Measurements from ENCODE around the gene SLC38A10. TPM values are rescaled to one million over a fixed set of nuclear protein-coding genes. Genes with fewer than 3 reads are reported as not detected.

SLC38A10 gene
- total RNA-seq, 3 donors from 2014 or later (not counting 1 experiment from before 2014, with no cell fraction given) = 72.2 to 104 (median 90.5) TPM

GRCh38 chr17:81259058-81259605 lies 36.0 kb downstream of the SLC38A10 start:
- no peak for ATAC-seq
- H3K27me3 Mint-ChIP-seq (ENCODE audit: low read depth in 2 of 2) = no peaks in the 10 kb centered on the region
- peaks cover under 1% of the 10 kb centered on the region in 2 donors for H3K4me1 Mint-ChIP-seq
- TF ChIP-seq CTCF (IDR thresholded peaks at IDR 0.05) = no peak
- no peak overlapping the region for H3K4me3 Mint-ChIP-seq
- WGBS (ENCODE audit: insufficient coverage) = 93% methylated on average over 23 of the region's 23 CpGs
- Histone ChIP-seq H3K4me3 (ENCODE audit: low read length) (no peak overlapping the region), H3K27me3 (ENCODE audit: control insufficient read depth, insufficient read depth, low read length) (no peaks in the 10 kb centered on the region), H3K9me3 (ENCODE audit: control insufficient read depth, insufficient read depth, low read length) (no peaks in the 10 kb centered on the region), H3K36me3 (ENCODE audit: control insufficient read depth, insufficient read depth, low read length) (peaks cover 61% of the 10 kb centered on the region), H3K4me1 (ENCODE audit: control insufficient read depth, insufficient read depth, low read length) (no peaks in the 10 kb centered on the region), H3K27ac (ENCODE audit: low read length) (no peak overlapping the region)
- H3K36me3 Mint-ChIP-seq = no peaks in the 10 kb centered on the region
- no peak overlapping the region for H3K27ac Mint-ChIP-seq
- no peaks in the 10 kb centered on the region for H3K9me3 Mint-ChIP-seq
- intact Hi-C loops (cut with micrococcal nuclease) = no loop called here
- DNase-seq = no peak

DNA sequence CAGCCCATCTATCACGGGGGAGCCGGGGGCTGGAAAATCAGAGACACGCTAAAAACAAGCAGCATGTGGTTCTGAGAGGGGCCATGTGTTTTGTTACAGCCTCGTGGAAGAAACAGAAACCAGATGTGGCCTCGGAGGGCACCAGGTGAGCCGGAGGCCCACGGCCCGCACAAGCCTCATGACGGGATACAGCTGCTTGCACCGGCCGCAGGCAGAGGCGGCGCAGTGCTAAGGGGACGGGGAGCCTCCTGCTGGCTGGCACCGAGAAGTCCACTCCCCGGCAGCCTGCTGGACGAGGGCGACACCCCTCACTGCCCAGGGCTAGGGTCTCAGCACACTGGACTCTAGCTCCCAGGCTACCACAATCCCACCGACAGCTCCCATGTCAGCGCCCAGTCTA lies 36.8 kb downstream of the SLC38A10 start:
- no peak overlapping the region for H3K27ac Mint-ChIP-seq
- 93% methylated on average over 20 of the region's 20 CpGs for WGBS (ENCODE audit: insufficient coverage)

DNA sequence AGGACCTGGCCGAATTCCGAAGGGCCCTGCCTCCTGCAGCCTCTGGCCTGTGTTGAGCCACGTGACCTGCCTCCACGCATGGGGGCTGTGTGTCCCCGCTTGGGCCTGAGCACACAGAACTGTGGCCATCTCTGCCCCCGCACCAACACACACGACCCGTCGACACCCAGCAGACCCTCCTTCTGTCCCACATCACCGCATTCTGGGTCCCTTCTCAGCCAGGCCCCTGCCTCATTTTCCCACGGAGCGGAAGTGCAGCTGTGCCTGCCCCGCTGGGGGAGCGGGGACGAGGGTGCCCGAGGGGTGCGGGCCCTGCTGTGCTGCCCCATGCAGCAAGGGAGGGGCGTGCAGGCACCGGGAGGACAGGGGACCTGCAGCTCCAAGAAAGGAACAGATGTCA lies 37.6 kb downstream of the SLC38A10 start:
- Histone ChIP-seq H3K36me3 (ENCODE audit: control insufficient read depth, insufficient read depth, low read length) (peaks cover 56% of the 10 kb centered on the region), H3K27me3 (ENCODE audit: control insufficient read depth, insufficient read depth, low read length) (no peaks in the 10 kb centered on the region), H3K27ac (ENCODE audit: low read length) (no peak overlapping the region), H3K9me3 (ENCODE audit: control insufficient read depth, insufficient read depth, low read length) (no peaks in the 10 kb centered on the region), H3K4me3 (ENCODE audit: low read length) (no peak overlapping the region), H3K4me1 (ENCODE audit: control insufficient read depth, insufficient read depth, low read length) (peaks cover 6% of the 10 kb centered on the region)
- H3K27ac Mint-ChIP-seq = no peak overlapping the region
- no peak for ATAC-seq
- no peak for TF ChIP-seq CTCF (IDR thresholded peaks at IDR 0.05)
- no peak overlapping the region for H3K4me3 Mint-ChIP-seq
- WGBS (ENCODE audit: insufficient coverage) = 96% methylated on average over 19 of the region's 19 CpGs
- DNase-seq = no peak
- H3K9me3 Mint-ChIP-seq = no peaks in the 10 kb centered on the region
- H3K27me3 Mint-ChIP-seq (ENCODE audit: low read depth in 2 of 2) = no peaks in the 10 kb centered on the region
- H3K4me1 Mint-ChIP-seq = peaks cover 14 to 15% of the 10 kb centered on the region in 2 donors
- intact Hi-C loops (cut with micrococcal nuclease) = no loop called here
- no peaks in the 10 kb centered on the region for H3K36me3 Mint-ChIP-seq

More for the DNA sequence above, 36.8 kb downstream of the SLC38A10 start:
- Mint-ChIP-seq H3K4me3 (no peak overlapping the region), H3K9me3 (no peaks in the 10 kb centered on the region), H3K27me3 (ENCODE audit: low read depth in 2 of 2) (no peaks in the 10 kb centered on the region), H3K4me1 (peaks cover 9% of the 10 kb centered on the region in 2 donors), H3K36me3 (no peaks in the 10 kb centered on the region)
- Histone ChIP-seq H3K9me3 (ENCODE audit: control insufficient read depth, insufficient read depth, low read length) (no peaks in the 10 kb centered on the region), H3K27ac (ENCODE audit: low read length) (no peak overlapping the region), H3K27me3 (ENCODE audit: control insufficient read depth, insufficient read depth, low read length) (no peaks in the 10 kb centered on the region), H3K4me3 (ENCODE audit: low read length) (no peak overlapping the region), H3K36me3 (ENCODE audit: control insufficient read depth, insufficient read depth, low read length) (peaks cover 58% of the 10 kb centered on the region), H3K4me1 (ENCODE audit: control insufficient read depth, insufficient read depth, low read length) (no peaks in the 10 kb centered on the region)
- ATAC-seq (no peak), DNase-seq (no peak)
- intact Hi-C loops (cut with micrococcal nuclease) = no loop called here
- no peak for TF ChIP-seq CTCF (IDR thresholded peaks at IDR 0.05)

- no peak overlapping the region for H3K27ac ChIP-seq (ENCODE audit: low read length)
- TF ChIP-seq CTCF (IDR thresholded peaks at IDR 0.05) = no peak
- H3K4me1 ChIP-seq (ENCODE audit: control insufficient read depth, insufficient read depth, low read length) = peaks cover 15% of the 10 kb centered on the region
- no peaks in the 10 kb centered on the region for H3K36me3 Mint-ChIP-seq
- H3K4me1 Mint-ChIP-seq = peaks cover 19 to 21% of the 10 kb centered on the region in 2 donors
- ATAC-seq (no peak), DNase-seq (no peak)
- H3K9me3 ChIP-seq (ENCODE audit: control insufficient read depth, insufficient read depth, low read length) = no peaks in the 10 kb centered on the region
- peaks cover 55% of the 10 kb centered on the region for H3K36me3 ChIP-seq (ENCODE audit: control insufficient read depth, insufficient read depth, low read length)
- no peaks in the 10 kb centered on the region for H3K9me3 Mint-ChIP-seq
- H3K27me3 ChIP-seq (ENCODE audit: control insufficient read depth, insufficient read depth, low read length) = no peaks in the 10 kb centered on the region
- WGBS (ENCODE audit: insufficient coverage) = 93% methylated on average over 12 of the region's 12 CpGs
- no peaks in the 10 kb centered on the region for H3K27me3 Mint-ChIP-seq (ENCODE audit: low read depth in 2 of 2)
- intact Hi-C loops (cut with micrococcal nuclease) = no loop called here
- no peak overlapping the region for H3K4me3 Mint-ChIP-seq
- no peak overlapping the region for H3K27ac Mint-ChIP-seq
- H3K4me3 ChIP-seq (ENCODE audit: low read length) = no peak overlapping the region
Measured at GRCh38 chr17:81256616-81257015, 38.5 kb downstream of the SLC38A10 start.

Measured in natural killer cell (primary cell).